ENCODE data around the gene ARHGEF35. TPM values are rescaled to one million over a fixed set of nuclear protein-coding genes. Genes with fewer than 3 reads are reported as not detected.

Gene ARHGEF35
- total RNA-seq, 1 donor, result 2.7 TPM

- DNase-seq (ENCODE audit: low read depth), result no peak
- TF ChIP-seq, protein P1, sequence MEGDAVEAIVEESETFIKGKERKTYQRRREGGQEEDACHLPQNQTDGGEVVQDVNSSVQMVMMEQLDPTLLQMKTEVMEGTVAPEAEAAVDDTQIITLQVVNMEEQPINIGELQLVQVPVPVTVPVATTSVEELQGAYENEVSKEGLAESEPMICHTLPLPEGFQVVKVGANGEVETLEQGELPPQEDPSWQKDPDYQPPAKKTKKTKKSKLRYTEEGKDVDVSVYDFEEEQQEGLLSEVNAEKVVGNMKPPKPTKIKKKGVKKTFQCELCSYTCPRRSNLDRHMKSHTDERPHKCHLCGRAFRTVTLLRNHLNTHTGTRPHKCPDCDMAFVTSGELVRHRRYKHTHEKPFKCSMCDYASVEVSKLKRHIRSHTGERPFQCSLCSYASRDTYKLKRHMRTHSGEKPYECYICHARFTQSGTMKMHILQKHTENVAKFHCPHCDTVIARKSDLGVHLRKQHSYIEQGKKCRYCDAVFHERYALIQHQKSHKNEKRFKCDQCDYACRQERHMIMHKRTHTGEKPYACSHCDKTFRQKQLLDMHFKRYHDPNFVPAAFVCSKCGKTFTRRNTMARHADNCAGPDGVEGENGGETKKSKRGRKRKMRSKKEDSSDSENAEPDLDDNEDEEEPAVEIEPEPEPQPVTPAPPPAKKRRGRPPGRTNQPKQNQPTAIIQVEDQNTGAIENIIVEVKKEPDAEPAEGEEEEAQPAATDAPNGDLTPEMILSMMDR (IDR thresholded peaks at IDR 0.05; ENCODE audit: insufficient read depth, low read length), result no peak
- H3K4me3 ChIP-seq (ENCODE audit: low read depth, low read length), result no peak overlapping the region
Measured at GRCh38 chr7:144148224-144148827, 47.3 kb downstream of the ARHGEF35 start.

- TF ChIP-seq, protein P1 (IDR thresholded peaks at IDR 0.05; ENCODE audit: insufficient read depth, low read length), result no peak
- DNase-seq (ENCODE audit: low read depth), result no peak
- no peak overlapping the region for H3K4me3 ChIP-seq (ENCODE audit: low read depth, low read length)
Measured at GRCh38 chr7:144144426-144144825, 51.2 kb downstream of the ARHGEF35 start.

DNA sequence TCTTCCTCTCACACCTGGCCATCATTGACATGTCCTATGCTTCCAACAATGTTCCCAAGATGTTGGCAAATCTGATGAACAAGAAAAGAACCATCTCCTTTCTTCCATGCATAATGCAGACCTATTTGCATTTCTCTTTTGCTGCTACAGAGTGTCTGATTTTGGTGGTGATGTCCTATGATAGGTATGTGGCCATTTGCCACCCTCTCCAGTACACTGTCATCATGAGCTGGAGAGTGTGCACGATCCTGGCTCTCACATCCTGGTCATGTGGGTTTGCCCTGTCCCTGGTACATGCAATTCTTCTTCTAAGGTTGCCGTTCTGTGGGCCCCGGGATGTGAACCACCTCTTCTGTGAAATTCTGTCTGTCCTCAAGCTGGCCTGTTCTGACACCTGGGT is 53.4 kb downstream of the ARHGEF35 start:
- H3K4me3 ChIP-seq (ENCODE audit: low read depth, low read length), result no peak overlapping the region
- TF ChIP-seq, protein P1 (IDR thresholded peaks at IDR 0.05; ENCODE audit: insufficient read depth, low read length), result no peak
- no peak for DNase-seq (ENCODE audit: low read depth)

GRCh38 chr7:144137501-144137900 is 58.1 kb downstream of the ARHGEF35 start:
- DNase-seq (ENCODE audit: low read depth), result no peak
- H3K4me3 ChIP-seq (ENCODE audit: low read depth, low read length), result no peak overlapping the region
- TF ChIP-seq, protein P1 (IDR thresholded peaks at IDR 0.05; ENCODE audit: insufficient read depth, low read length), result no peak

Other genes starting within 250 kb of the ARHGEF35 start
- gene OR2F1, start 241.0 kb downstream of the ARHGEF35 start, total RNA-seq (ENCODE audit: low replicate concordance), result 0.09 TPM in 1 of 2 replicates, not detected in the other
- gene OR6B1, start 195.5 kb downstream of the ARHGEF35 start, total RNA-seq (ENCODE audit: low replicate concordance), result not detected in 2 replicates
- not detected in 2 replicates for gene OR2A5, start 146.9 kb downstream of the ARHGEF35 start, total RNA-seq (ENCODE audit: low replicate concordance)
- gene OR2A25, start 126.0 kb downstream of the ARHGEF35 start, total RNA-seq (ENCODE audit: low replicate concordance), result not detected in 2 replicates
- gene OR2A12, start 109.6 kb downstream of the ARHGEF35 start, total RNA-seq (ENCODE audit: low replicate concordance), result not detected in 2 replicates
- gene OR2A2, start 86.2 kb downstream of the ARHGEF35 start, total RNA-seq (ENCODE audit: low replicate concordance), result not detected in 2 replicates
- not detected in 2 replicates for gene OR2A14, start 72.7 kb downstream of the ARHGEF35 start, total RNA-seq (ENCODE audit: low replicate concordance)
- 1.7 and 2.9 TPM in 2 replicates for gene CTAGE4, start 12.4 kb downstream of the ARHGEF35 start, total RNA-seq (ENCODE audit: low replicate concordance)
- not detected in 2 replicates for gene OR2A42, start 43.8 kb upstream of the ARHGEF35 start, total RNA-seq (ENCODE audit: low replicate concordance)
- gene OR2A7, start 69.0 kb upstream of the ARHGEF35 start, total RNA-seq (ENCODE audit: low replicate concordance), result 0.81 and 0.98 TPM in 2 replicates
- 6.2 TPM in 1 of 2 replicates, not detected in the other for gene CTAGE8, start 73.5 kb upstream of the ARHGEF35 start, total RNA-seq (ENCODE audit: low replicate concordance)
- gene OR2A1, start 116.6 kb upstream of the ARHGEF35 start, total RNA-seq (ENCODE audit: low replicate concordance), result 0.27 TPM in 1 of 2 replicates, not detected in the other
- 1.6 and 3.2 TPM in 2 replicates for gene ARHGEF5, start 159.6 kb upstream of the ARHGEF35 start, total RNA-seq (ENCODE audit: low replicate concordance)
- gene NOBOX, start 207.9 kb upstream of the ARHGEF35 start, total RNA-seq (ENCODE audit: low replicate concordance), result not detected in 2 replicates

Data from fibroblast of the aortic adventitia (primary cell).